B cell (primary cell): Measurements from ENCODE around the gene MYO18A.

Experiments used
- CTCF ChIP-seq: fragments of 200-600 bp; IDR thresholded peaks from one replicate; pipeline ENCODE4 v1.8.0; 2022; ENCODE audit warnings: antibody characterized with exemption, mild to moderate bottlenecking
- EZH2 ChIP-seq: IDR thresholded peaks from 2 replicates; pipeline ENCODE4 v1.6.1; 2012; ENCODE audit warnings: borderline replicate concordance, low read depth, mild to moderate bottlenecking, moderate library complexity, low read length; ENCODE audit not compliant: insufficient read depth, poor library complexity, severe bottlenecking

- no peak for TF ChIP-seq CTCF
- no peak for TF ChIP-seq EZH2
Measured at GRCh38 chr17:29093090-29093871, 86.9 kb downstream of the MYO18A start.
